ENCODE measurements around the gene BICD1.

Gene BICD1

GRCh38 chr12:32343496-32343895 is 236.8 kb downstream of the BICD1 start:
- no peak for TF ChIP-seq CTCF (IDR thresholded peaks at IDR 0.05; ENCODE audit: insufficient read depth, missing control alignments)
- no peak for FAIRE-seq
- DNase-seq (ENCODE audit: insufficient read length, low spot score), result no peak

GRCh38 chr12:32344047-32344446 is 237.4 kb downstream of the BICD1 start:
- no peak for DNase-seq (ENCODE audit: insufficient read length, low spot score)
- no peak for FAIRE-seq
- no peak for TF ChIP-seq CTCF (IDR thresholded peaks at IDR 0.05; ENCODE audit: insufficient read depth, missing control alignments)

- no peak for DNase-seq (ENCODE audit: insufficient read length, low spot score)
- FAIRE-seq, result no peak
- TF ChIP-seq CTCF (IDR thresholded peaks at IDR 0.05; ENCODE audit: insufficient read depth, missing control alignments), result no peak
Observed at GRCh38 chr12:32353540-32353939, 246.9 kb downstream of the BICD1 start.

GRCh38 chr12:32357601-32358249 is 251.1 kb downstream of the BICD1 start:
- no peak for TF ChIP-seq CTCF (IDR thresholded peaks at IDR 0.05; ENCODE audit: insufficient read depth, missing control alignments)
- FAIRE-seq, result no peak

GRCh38 chr12:32360956-32361355 is 254.3 kb downstream of the BICD1 start:
- TF ChIP-seq CTCF (IDR thresholded peaks at IDR 0.05; ENCODE audit: insufficient read depth, missing control alignments), result no peak
- DNase-seq (ENCODE audit: insufficient read length, low spot score), result no peak
- FAIRE-seq, result no peak

More at GRCh38 chr12:32357601-32358249, 251.1 kb downstream of the BICD1 start:
- no peak for DNase-seq (ENCODE audit: insufficient read length, low spot score)

- no peak for FAIRE-seq
- TF ChIP-seq CTCF (IDR thresholded peaks at IDR 0.05; ENCODE audit: insufficient read depth, missing control alignments), result no peak
- DNase-seq (ENCODE audit: insufficient read length, low spot score), result no peak
Observed at GRCh38 chr12:32362892-32363291, 256.2 kb downstream of the BICD1 start.

- no peak for FAIRE-seq
Observed at GRCh38 chr12:32365473-32366064, 258.9 kb downstream of the BICD1 start.

More at GRCh38 chr12:32365473-32366064, 258.9 kb downstream of the BICD1 start:
- TF ChIP-seq CTCF (IDR thresholded peaks at IDR 0.05; ENCODE audit: insufficient read depth, missing control alignments), result peak; percentile 74
- no peak for DNase-seq (ENCODE audit: insufficient read length, low spot score)

Measured in D721Med (cell line).